GM18519 (cell line): ENCODE results near the gene TTC12.

ENCODE experiments used
- ATAC-seq: cut with Tn5 transposase; IDR thresholded peaks from one replicate; pipeline ENCODE4 v1.9.1; 2021; ENCODE audit warnings: mild to moderate bottlenecking, moderate library complexity; ENCODE audit not compliant: unreplicated experiment, low FRiP score

The TTC12 gene

GRCh38 chr11:113398669-113399430, 84.5 kb downstream of the TTC12 start:
- no peak for ATAC-seq

- ATAC-seq: no peak
Observed at GRCh38 chr11:113400631-113401230, 86.3 kb downstream of the TTC12 start.

- no peak for ATAC-seq
Observed at GRCh38 chr11:113401718-113402117, 87.3 kb downstream of the TTC12 start.

GRCh38 chr11:113404859-113405430, 90.6 kb downstream of the TTC12 start:
- no peak for ATAC-seq

GRCh38 chr11:113405724-113406478, 91.5 kb downstream of the TTC12 start:
- no peak for ATAC-seq

GRCh38 chr11:113407163-113407562, 92.8 kb downstream of the TTC12 start:
- no peak for ATAC-seq

GRCh38 chr11:113408206-113408605, 93.8 kb downstream of the TTC12 start:
- ATAC-seq: no peak

- ATAC-seq: no peak
Observed at GRCh38 chr11:113408887-113409286, 94.5 kb downstream of the TTC12 start.

GRCh38 chr11:113409526-113409925, 95.1 kb downstream of the TTC12 start:
- ATAC-seq: no peak

GRCh38 chr11:113410414-113411135, 96.2 kb downstream of the TTC12 start:
- ATAC-seq: no peak

- ATAC-seq: no peak
Observed at GRCh38 chr11:113411536-113411935, 97.2 kb downstream of the TTC12 start.

GRCh38 chr11:113412675-113413074, 98.3 kb downstream of the TTC12 start:
- no peak for ATAC-seq

- no peak for ATAC-seq
Observed at GRCh38 chr11:113415343-113415742, 101.0 kb downstream of the TTC12 start.
